IgD-negative memory B cell (primary cell): Measurements from ENCODE around the gene VPS25. TPM values are rescaled to one million over a fixed set of nuclear protein-coding genes. Genes with fewer than 3 reads are reported as not detected.
"Not testable (repeated sequence)": the region's sequence is repeated elsewhere in the genome, so short reads cannot be mapped to it uniquely, and the experiment has no call there.

Source experiments
- H3K27ac Mint-ChIP-seq, 3 donors: one replicate each; pipeline ENCODE4 v1.8.0; 2020 to 2022; ENCODE audit warnings: mild to moderate bottlenecking in 3 of 3, mixed read lengths in 3 of 3, moderate library complexity in 1 of 3
- H3K27me3 Mint-ChIP-seq: one replicate; pipeline ENCODE4 v1.8.0; 2021; ENCODE audit warnings: mixed read lengths
- H3K36me3 Mint-ChIP-seq: one replicate; pipeline ENCODE4 v1.8.0; 2020; ENCODE audit warnings: mild to moderate bottlenecking, mixed read lengths
- H3K4me1 Mint-ChIP-seq, 3 donors: one replicate each; pipeline ENCODE4 v1.8.0; 2020 to 2022; ENCODE audit warnings: mixed read lengths in 3 of 3, mild to moderate bottlenecking in 1 of 3
- H3K4me3 Mint-ChIP-seq, 4 donors: one replicate each; pipeline ENCODE4 v1.8.0; 2020 to 2022; ENCODE audit warnings: mild to moderate bottlenecking in 4 of 4, mixed read lengths in 4 of 4, moderate library complexity in 3 of 4
- H3K9me3 Mint-ChIP-seq, 3 donors: one replicate each; pipeline ENCODE4 v1.8.0; 2020 to 2021; ENCODE audit warnings: mixed read lengths in 3 of 3, mild to moderate bottlenecking in 1 of 3
- polyA plus RNA-seq: library from polyadenylated mRNA; unstranded; fragments of 300-500 nt; fragmentation: Illumina TruSeq; gene quantifications from one replicate; pipeline ENCODE4 v1.2.3, GENCODE V29; 2021

VPS25 gene
- 45.6 TPM for polyA plus RNA-seq

- Mint-ChIP-seq H3K9me3 (no peaks in the 10 kb centered on the region), H3K4me3 (peak within 1 kb of the TSS; percentile 93 to 99 (median 97)), H3K27me3 (no peaks in the 10 kb centered on the region), H3K4me1 (peaks cover 13 to 19% (median 17%) of the 10 kb centered on the region in 3 donors), H3K27ac (peak within 1 kb of the TSS; percentile 77 to 98 (median 93)), H3K36me3 (no peaks in the 10 kb centered on the region)
These were observed at the start of gene VPS25 for GRCh38 chr17:42773290-42774035. Gene VPS25 (plus strand): TSS chr17:42773449. CDS start chr17:42773476, 27 bp downstream.

GRCh38 chr17:42723636-42724035, 49.6 kb upstream of the VPS25 start:
- H3K4me1 Mint-ChIP-seq: peaks cover 0 to 1% (median 0%) of the 10 kb centered on the region in 3 donors
- no peak overlapping the region for H3K4me3 Mint-ChIP-seq
- no peaks in the 10 kb centered on the region for H3K9me3 Mint-ChIP-seq
- peak overlapping the region in 1 of 3 donors; percentile 41 for H3K27ac Mint-ChIP-seq
- no peaks in the 10 kb centered on the region for H3K27me3 Mint-ChIP-seq
- peaks cover 3% of the 10 kb centered on the region for H3K36me3 Mint-ChIP-seq

- peaks cover 3% of the 10 kb centered on the region for H3K36me3 Mint-ChIP-seq
- H3K4me3 Mint-ChIP-seq: no peak overlapping the region
- peaks cover 0 to 1% (median 0%) of the 10 kb centered on the region in 3 donors for H3K4me1 Mint-ChIP-seq
- H3K27me3 Mint-ChIP-seq: no peaks in the 10 kb centered on the region
- no peak overlapping the region for H3K27ac Mint-ChIP-seq
- H3K9me3 Mint-ChIP-seq: no peaks in the 10 kb centered on the region
These were observed 48.1 kb upstream of the VPS25 start for GRCh38 chr17:42725143-42725542.

GRCh38 chr17:42740699-42741098, 32.5 kb upstream of the VPS25 start:
- Mint-ChIP-seq H3K36me3 (no peaks in the 10 kb centered on the region), H3K4me3 (no peak overlapping the region), H3K4me1 (peaks cover 21 to 27% (median 23%) of the 10 kb centered on the region in 3 donors), H3K9me3 (no peaks in the 10 kb centered on the region), H3K27ac (no peak overlapping the region), H3K27me3 (no peaks in the 10 kb centered on the region)

- not testable (repeated sequence) for H3K36me3 Mint-ChIP-seq, H3K27me3 Mint-ChIP-seq, H3K9me3 Mint-ChIP-seq
- H3K4me1 Mint-ChIP-seq: peaks cover 15 to 25% (median 17%) of the 10 kb centered on the region in 3 donors
- H3K4me3 Mint-ChIP-seq: peak overlapping the region in 3 of 4 donors; percentile 47 to 98 (median 59)
- peak overlapping the region in 1 of 3 donors; percentile 23 for H3K27ac Mint-ChIP-seq
These were observed 30.3 kb upstream of the VPS25 start for GRCh38 chr17:42742916-42743315.

GRCh38 chr17:42743595-42744282, 29.5 kb upstream of the VPS25 start:
- peaks cover 15 to 25% (median 17%) of the 10 kb centered on the region in 3 donors for H3K4me1 Mint-ChIP-seq
- H3K36me3 Mint-ChIP-seq: no peaks in the 10 kb centered on the region
- peak overlapping the region; percentile 93 to 98 (median 96) for H3K4me3 Mint-ChIP-seq
- H3K9me3 Mint-ChIP-seq: no peaks in the 10 kb centered on the region
- H3K27me3 Mint-ChIP-seq: no peaks in the 10 kb centered on the region
- peak overlapping the region; percentile 82 to 93 (median 91) for H3K27ac Mint-ChIP-seq

GRCh38 chr17:42744283-42744805, 28.9 kb upstream of the VPS25 start:
- peaks cover 15 to 25% (median 15%) of the 10 kb centered on the region in 3 donors for H3K4me1 Mint-ChIP-seq
- peak overlapping the region; percentile 93 to 98 (median 96) for H3K4me3 Mint-ChIP-seq
- H3K27me3 Mint-ChIP-seq: peaks cover 4% of the 10 kb centered on the region
- peak overlapping the region; percentile 82 to 93 (median 91) for H3K27ac Mint-ChIP-seq
- peaks cover 1% of the 10 kb centered on the region for H3K36me3 Mint-ChIP-seq
- H3K9me3 Mint-ChIP-seq: no peaks in the 10 kb centered on the region

- H3K36me3 Mint-ChIP-seq: peaks cover 1% of the 10 kb centered on the region
- H3K9me3 Mint-ChIP-seq: no peaks in the 10 kb centered on the region
- peak within 1 kb of the TSS; percentile 93 to 98 (median 96) for H3K4me3 Mint-ChIP-seq
- peaks cover 5% of the 10 kb centered on the region for H3K27me3 Mint-ChIP-seq
- H3K4me1 Mint-ChIP-seq: peaks cover 15 to 25% (median 15%) of the 10 kb centered on the region in 3 donors
- H3K27ac Mint-ChIP-seq: peak within 1 kb of the TSS; percentile 82 to 93 (median 91)
These were observed 28.2 kb upstream of the VPS25 start, which contains the start of gene EZH1 for GRCh38 chr17:42744806-42745617. Gene EZH1 (minus strand): TSS chr17:42745040. CDS start chr17:42728941, 16,099 bp downstream.

- Mint-ChIP-seq H3K27ac (peak overlapping the region in 2 of 3 donors; percentile 20 to 49), H3K9me3 (no peaks in the 10 kb centered on the region), H3K36me3 (peaks cover 1% of the 10 kb centered on the region), H3K27me3 (peaks cover 10% of the 10 kb centered on the region), H3K4me1 (peaks cover 12 to 15% (median 14%) of the 10 kb centered on the region in 3 donors), H3K4me3 (peak overlapping the region in 1 of 4 donors; percentile 71)
These were observed 24.9 kb upstream of the VPS25 start for GRCh38 chr17:42748202-42748907.

- Mint-ChIP-seq H3K9me3 (no peaks in the 10 kb centered on the region), H3K4me3 (no peak overlapping the region), H3K27me3 (peaks cover 10% of the 10 kb centered on the region), H3K27ac (peak overlapping the region in 1 of 3 donors; percentile 20), H3K4me1 (peaks cover 6 to 9% (median 8%) of the 10 kb centered on the region in 3 donors), H3K36me3 (peaks cover 1% of the 10 kb centered on the region)
These were observed 24.1 kb upstream of the VPS25 start for GRCh38 chr17:42748908-42749798.

- no peak overlapping the region for H3K4me3 Mint-ChIP-seq
- H3K9me3 Mint-ChIP-seq: no peaks in the 10 kb centered on the region
- H3K4me1 Mint-ChIP-seq: no peaks in the 10 kb centered on the region
- H3K27ac Mint-ChIP-seq: no peak overlapping the region
- H3K36me3 Mint-ChIP-seq: peaks cover 1% of the 10 kb centered on the region
- H3K27me3 Mint-ChIP-seq: peaks cover 16% of the 10 kb centered on the region
These were observed 22.4 kb upstream of the VPS25 start for GRCh38 chr17:42750739-42751344.

- H3K27me3 Mint-ChIP-seq: peaks cover 16% of the 10 kb centered on the region
These were observed 21.6 kb upstream of the VPS25 start for GRCh38 chr17:42751628-42752027.

GRCh38 chr17:42754782-42755181, 18.5 kb upstream of the VPS25 start:
- Mint-ChIP-seq H3K4me1 (peaks cover 0 to 3% (median 0%) of the 10 kb centered on the region in 3 donors), H3K36me3 (peaks cover 2% of the 10 kb centered on the region), H3K4me3 (no peak overlapping the region), H3K27ac (no peak overlapping the region), H3K9me3 (no peaks in the 10 kb centered on the region), H3K27me3 (peaks cover 15% of the 10 kb centered on the region)

More at GRCh38 chr17:42751628-42752027, 21.6 kb upstream of the VPS25 start:
- Mint-ChIP-seq H3K4me3 (no peak overlapping the region), H3K36me3 (peaks cover 3% of the 10 kb centered on the region), H3K9me3 (no peaks in the 10 kb centered on the region), H3K4me1 (no peaks in the 10 kb centered on the region), H3K27ac (no peak overlapping the region)
